H9 (cell line): Measurements from ENCODE around the gene VPREB3. TPM values are rescaled to one million over a fixed set of nuclear protein-coding genes. Genes with fewer than 3 reads are reported as not detected.

Source experiments
- DNase-seq: peaks from one replicate; pipeline ENCODE4 v3.0.0-alpha.2; 2017
- H2AFZ ChIP-seq: one replicate; pipeline ENCODE4 v1.6.1; 2013; ENCODE audit warnings: mild to moderate bottlenecking, low read length, control low read depth, moderate library complexity
- H2AK5ac ChIP-seq: 2 replicates; pipeline ENCODE4 v1.6.1; 2013; ENCODE audit warnings: low read length, control low read depth, mixed read lengths; ENCODE audit not compliant: insufficient read length
- H2BK120ac ChIP-seq: one replicate; pipeline ENCODE4 v1.6.1; 2013; ENCODE audit warnings: low read depth, mild to moderate bottlenecking, low read length, control low read depth, inconsistent platforms; ENCODE audit not compliant: poor library complexity, severe bottlenecking
- H2BK12ac ChIP-seq: 2 replicates; pipeline ENCODE4 v1.6.1; 2013; ENCODE audit warnings: low read length, control low read depth, mixed read lengths, low read depth; ENCODE audit not compliant: insufficient read length
- H2BK15ac ChIP-seq: 2 replicates; pipeline ENCODE4 v1.6.1; 2013; ENCODE audit warnings: low read depth, low read length, control low read depth
- H2BK20ac ChIP-seq: one replicate; pipeline ENCODE4 v1.6.1; 2013; ENCODE audit warnings: low read depth, mild to moderate bottlenecking, low read length, control low read depth, inconsistent platforms; ENCODE audit not compliant: poor library complexity, severe bottlenecking
- H2BK5ac ChIP-seq: 2 replicates; pipeline ENCODE4 v1.6.1; 2013; ENCODE audit warnings: low read length, control low read depth, mixed read lengths; ENCODE audit not compliant: insufficient read length
- H3K14ac ChIP-seq: 2 replicates; pipeline ENCODE4 v1.6.1; 2013; ENCODE audit warnings: low read length, control low read depth; ENCODE audit not compliant: insufficient read depth
- H3K18ac ChIP-seq: 2 replicates; pipeline ENCODE4 v1.6.1; 2013; ENCODE audit warnings: low read depth, mild to moderate bottlenecking, mixed read lengths, low read length, control low read depth; ENCODE audit not compliant: insufficient read length
- H3K23ac ChIP-seq: 2 replicates; pipeline ENCODE4 v1.6.1; 2013; ENCODE audit warnings: low read length, control low read depth, mixed read lengths, low read depth; ENCODE audit not compliant: insufficient read length
- H3K23me2 ChIP-seq: 2 replicates; pipeline ENCODE4 v1.6.1; 2013; ENCODE audit warnings: low read depth, mild to moderate bottlenecking, mixed read lengths, low read length, control low read depth; ENCODE audit not compliant: insufficient read length, poor library complexity, severe bottlenecking
- H3K27ac ChIP-seq: 2 replicates; pipeline ENCODE4 v1.5.1; 2013; ENCODE audit warnings: low read length, control low read depth, mixed read lengths, low read depth; ENCODE audit not compliant: insufficient read length
- H3K27me3 ChIP-seq: 2 replicates; pipeline ENCODE4 v1.6.1; 2013; ENCODE audit warnings: low read length, control low read depth, inconsistent platforms; ENCODE audit not compliant: insufficient read depth
- H3K4ac ChIP-seq: 2 replicates; pipeline ENCODE4 v1.6.1; 2013; ENCODE audit warnings: low read depth, mild to moderate bottlenecking, control low read depth, inconsistent platforms, low read length, moderate library complexity
- H3K4me1 ChIP-seq: 2 replicates; pipeline ENCODE4 v1.6.1; 2013; ENCODE audit warnings: low read length, control low read depth, inconsistent platforms; ENCODE audit not compliant: insufficient read depth
- H3K4me2 ChIP-seq: 2 replicates; pipeline ENCODE4 v1.6.1; 2013; ENCODE audit warnings: low read length, control low read depth, mixed read lengths; ENCODE audit not compliant: insufficient read length, insufficient read depth
- H3K56ac ChIP-seq: 2 replicates; pipeline ENCODE4 v1.6.1; 2013; ENCODE audit warnings: low read depth, mild to moderate bottlenecking, mixed read lengths, low read length, control low read depth; ENCODE audit not compliant: insufficient read length
- H3K79me1 ChIP-seq: 2 replicates; pipeline ENCODE4 v1.6.1; 2013; ENCODE audit warnings: low read depth, mild to moderate bottlenecking, moderate library complexity, low read length, control low read depth, inconsistent platforms; ENCODE audit not compliant: insufficient read depth, poor library complexity, severe bottlenecking
- H3K79me2 ChIP-seq: 2 replicates; pipeline ENCODE4 v1.6.1; 2013; ENCODE audit warnings: low read length, control low read depth, inconsistent platforms; ENCODE audit not compliant: insufficient read depth
- H3K9ac ChIP-seq: 2 replicates; pipeline ENCODE4 v1.6.1; 2013; ENCODE audit warnings: low read length, control low read depth, mixed read lengths; ENCODE audit not compliant: insufficient read length; ENCODE audit errors: extremely low read depth
- H3K9me3 ChIP-seq: one replicate; pipeline ENCODE4 v1.6.1; 2013; ENCODE audit warnings: low read depth, low read length, inconsistent platforms; ENCODE audit not compliant: control insufficient read depth
- H3T11ph ChIP-seq: one replicate; pipeline ENCODE4 v1.6.1; 2013; ENCODE audit warnings: mild to moderate bottlenecking, low read length, control low read depth, inconsistent platforms
- H4K20me1 ChIP-seq: one replicate; pipeline ENCODE4 v1.6.1; 2013; ENCODE audit not compliant: control insufficient read depth, insufficient read length, insufficient read depth
- H4K5ac ChIP-seq: 2 replicates; pipeline ENCODE4 v1.6.1; 2013; ENCODE audit warnings: low read depth, mild to moderate bottlenecking, mixed read lengths, low read length, control low read depth; ENCODE audit not compliant: insufficient read length
- H4K8ac ChIP-seq: replicated peaks from 2 replicates; pipeline ENCODE4 v1.6.1; 2013; ENCODE audit warnings: low read length, control low read depth, mixed read lengths, low read depth; ENCODE audit not compliant: insufficient read length
- H4K91ac ChIP-seq: 2 replicates; pipeline ENCODE4 v1.6.1; 2013; ENCODE audit warnings: low read depth, mild to moderate bottlenecking, moderate library complexity, mixed read lengths, low read length, control low read depth; ENCODE audit not compliant: insufficient read length
- H3K27ac Mint-ChIP-seq, 3 experiments: 2 replicates in 2 of 3; 3 replicates in 1 of 3; pipeline ENCODE4 v1.8.0; 2020 to 2021; ENCODE audit warnings: mixed read lengths in 3 of 3, mild to moderate bottlenecking in 1 of 3, moderate library complexity in 1 of 3
- H3K27me3 Mint-ChIP-seq: 2 replicates; pipeline ENCODE4 v1.8.0; 2021; ENCODE audit warnings: low read depth, mild to moderate bottlenecking, moderate library complexity, mixed read lengths
- H3K36me3 Mint-ChIP-seq, 3 experiments: 2 replicates in 2 of 3; 3 replicates in 1 of 3; pipeline ENCODE4 v1.8.0; 2020 to 2021; ENCODE audit warnings: low read depth in 3 of 3, mixed read lengths in 3 of 3; ENCODE audit not compliant: insufficient read depth in 1 of 3
- H3K4me1 Mint-ChIP-seq, 2 experiments: 2 replicates each; pipeline ENCODE4 v1.8.0; 2020; ENCODE audit warnings: mixed read lengths in 2 of 2
- H3K4me3 Mint-ChIP-seq, 2 experiments: 2 replicates in 1 of 2; 3 replicates in 1 of 2; pipeline ENCODE4 v1.8.0; 2020 to 2021; ENCODE audit warnings: mild to moderate bottlenecking in 2 of 2, mixed read lengths in 2 of 2, moderate library complexity in 1 of 2
- H3K9me3 Mint-ChIP-seq, 2 experiments: 2 replicates in 1 of 2; 3 replicates in 1 of 2; pipeline ENCODE4 v1.8.0; 2020; ENCODE audit warnings: mild to moderate bottlenecking in 2 of 2, mixed read lengths in 2 of 2, moderate library complexity in 1 of 2
- CTCF ChIP-seq: fragments of 200-600 bp; sonication (generic); conservative IDR thresholded peaks from 3 replicates; pipeline ENCODE4 v1.8.0; 2021; ENCODE audit warnings: antibody characterized with exemption, mild to moderate bottlenecking
- WGBS: extraction: QIAGEN DNeasy Blood & Tissue Kit; methylation state at CpG from one replicate; pipeline ENCODE4 v1.1.7; 2013; ENCODE audit warnings: missing lambda C conversion rate, low lambda C conversion rate, mixed read lengths; ENCODE audit not compliant: insufficient read length; ENCODE audit errors: extremely low coverage; 5-methylcytosine and 5-hydroxymethylcytosine counted together
- total RNA-seq: library from RNA; stranded (reverse); gene quantifications from 2 replicates; pipeline ENCODE4 v1.2.1, GENCODE V29; 2021

Gene VPREB3
- total RNA-seq, 1 experiment from 2014 or later, result 0.50 TPM

- no peak overlapping the region for H2BK120ac ChIP-seq
- H3K4me2 ChIP-seq, result no peak overlapping the region
- no peak overlapping the region for H3K23ac ChIP-seq
- WGBS, result no CpG with 5 or more reads among the region's 1 CpG
- H3K27ac ChIP-seq, result no peak overlapping the region
- H2BK15ac ChIP-seq, result no peak overlapping the region
- H2BK5ac ChIP-seq, result no peak overlapping the region
- Mint-ChIP-seq H3K27ac (no peak overlapping the region), H3K9me3 (no peaks in the 10 kb centered on the region), H3K4me1 (peaks cover 11 to 14% of the 10 kb centered on the region in 2 experiments), H3K27me3 (no peaks in the 10 kb centered on the region), H3K36me3 (no peaks in the 10 kb centered on the region), H3K4me3 (no peak overlapping the region)
- H3K9ac ChIP-seq, result no peak overlapping the region
- no peaks in the 10 kb centered on the region for H4K20me1 ChIP-seq
- no peak overlapping the region for H3K18ac ChIP-seq
- H2AFZ ChIP-seq, result no peak overlapping the region
- H4K8ac ChIP-seq, result no peak overlapping the region
- no peaks in the 10 kb centered on the region for H3K79me2 ChIP-seq
- H3K23me2 ChIP-seq, result peaks cover 2% of the 10 kb centered on the region
- DNase-seq, result no peak
- no peak overlapping the region for H2BK12ac ChIP-seq
- no peak overlapping the region for H3K56ac ChIP-seq
- TF ChIP-seq CTCF, result no peak
- no peak overlapping the region for H3K14ac ChIP-seq
- H3K4ac ChIP-seq, result no peak overlapping the region
- H3K4me1 ChIP-seq, result no peaks in the 10 kb centered on the region
- H4K5ac ChIP-seq, result no peak overlapping the region
- H2BK20ac ChIP-seq, result no peak overlapping the region
- no peaks in the 10 kb centered on the region for H3K9me3 ChIP-seq
- H3T11ph ChIP-seq, result no peak overlapping the region
- H2AK5ac ChIP-seq, result no peak overlapping the region
- no peaks in the 10 kb centered on the region for H3K79me1 ChIP-seq
- no peaks in the 10 kb centered on the region for H3K27me3 ChIP-seq
- H4K91ac ChIP-seq, result no peak overlapping the region
Measured at GRCh38 chr22:23782703-23783102, 28.5 kb upstream of the VPREB3 start.
